ENCODE results near the gene SEZ6L2.

DNA sequence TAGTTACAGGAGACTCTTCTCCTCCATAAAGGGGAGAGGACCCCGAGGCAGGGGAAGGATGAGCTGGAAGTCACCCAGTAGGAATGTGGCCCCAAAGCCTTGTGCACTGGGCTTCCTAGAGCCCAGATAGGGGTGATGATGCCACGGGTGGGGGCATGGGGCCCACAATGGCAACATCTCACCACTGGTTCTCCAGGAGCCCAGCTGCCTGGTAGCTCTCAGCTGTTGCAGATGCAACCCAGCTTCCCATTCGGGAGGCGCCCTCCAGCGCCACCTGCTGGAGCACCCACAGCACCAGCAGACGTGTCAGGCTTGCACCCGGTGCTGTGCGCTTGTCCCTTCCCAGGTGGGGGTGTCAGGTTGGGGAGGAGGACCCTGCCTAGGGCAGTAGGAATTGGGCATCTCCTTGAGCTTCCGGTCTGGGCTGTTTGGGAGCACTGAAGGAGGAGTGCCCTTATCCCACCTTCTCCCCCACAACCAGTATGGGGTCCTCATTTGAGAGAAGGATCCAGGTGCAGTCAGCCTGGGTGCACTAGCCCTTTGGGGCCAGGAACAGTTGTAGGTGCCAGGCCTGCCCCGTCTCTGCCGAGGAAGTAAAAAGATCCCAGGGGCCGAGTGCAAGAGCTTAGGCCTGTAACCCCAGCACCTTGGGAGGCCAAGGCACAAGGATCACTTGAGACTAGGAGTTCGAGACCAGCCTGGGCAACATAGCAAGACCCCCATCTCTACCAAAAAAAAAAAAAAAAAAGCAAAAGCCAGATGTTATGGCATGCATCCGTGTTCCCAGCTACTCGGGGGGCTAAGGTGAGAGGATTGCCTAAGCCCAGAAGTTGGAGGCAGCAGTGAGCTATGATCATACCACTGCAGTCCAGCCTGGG is 50.7 kb downstream of the SEZ6L2 start:
- TF ChIP-seq POLR2AphosphoS5 (IDR thresholded peaks at IDR 0.05; ENCODE audit: insufficient read depth in 1 of 2, low read depth in 1 of 2): peak in 1 of 2 donors; percentile 37
- TF ChIP-seq, protein P1, sequence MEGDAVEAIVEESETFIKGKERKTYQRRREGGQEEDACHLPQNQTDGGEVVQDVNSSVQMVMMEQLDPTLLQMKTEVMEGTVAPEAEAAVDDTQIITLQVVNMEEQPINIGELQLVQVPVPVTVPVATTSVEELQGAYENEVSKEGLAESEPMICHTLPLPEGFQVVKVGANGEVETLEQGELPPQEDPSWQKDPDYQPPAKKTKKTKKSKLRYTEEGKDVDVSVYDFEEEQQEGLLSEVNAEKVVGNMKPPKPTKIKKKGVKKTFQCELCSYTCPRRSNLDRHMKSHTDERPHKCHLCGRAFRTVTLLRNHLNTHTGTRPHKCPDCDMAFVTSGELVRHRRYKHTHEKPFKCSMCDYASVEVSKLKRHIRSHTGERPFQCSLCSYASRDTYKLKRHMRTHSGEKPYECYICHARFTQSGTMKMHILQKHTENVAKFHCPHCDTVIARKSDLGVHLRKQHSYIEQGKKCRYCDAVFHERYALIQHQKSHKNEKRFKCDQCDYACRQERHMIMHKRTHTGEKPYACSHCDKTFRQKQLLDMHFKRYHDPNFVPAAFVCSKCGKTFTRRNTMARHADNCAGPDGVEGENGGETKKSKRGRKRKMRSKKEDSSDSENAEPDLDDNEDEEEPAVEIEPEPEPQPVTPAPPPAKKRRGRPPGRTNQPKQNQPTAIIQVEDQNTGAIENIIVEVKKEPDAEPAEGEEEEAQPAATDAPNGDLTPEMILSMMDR (IDR thresholded peaks at IDR 0.05): peak; percentile 62 to 72 (median 70)

Data from vagina (tissue), 2 donors.